HEK293T (cell line): ENCODE results near the gene CLRN3.

Experiments
- CTBP1 ChIP-seq: fragments of 450-650 bp; IDR thresholded peaks from 2 replicates; pipeline ENCODE4 v1.6.1; 2016; ENCODE audit warnings: borderline replicate concordance
- FOXM1 ChIP-seq: fragments of 450-650 bp; IDR thresholded peaks from 2 replicates; pipeline ENCODE4 v1.6.1; 2017; ENCODE audit warnings: mild to moderate bottlenecking, borderline replicate concordance
- L3MBTL2 ChIP-seq: fragments of 450-650 bp; conservative IDR thresholded peaks from 2 replicates; pipeline ENCODE4 v1.6.1; 2016; ENCODE audit warnings: mild to moderate bottlenecking
- LEF1 ChIP-seq: fragments of 450-650 bp; IDR thresholded peaks from 2 replicates; pipeline ENCODE4 v1.6.1; 2017; ENCODE audit warnings: mild to moderate bottlenecking, borderline replicate concordance
- SP1 ChIP-seq: fragments of 450-650 bp; IDR thresholded peaks from 2 replicates; pipeline ENCODE4 v1.6.1; 2017
- TF ChIP-seq, protein P1 (sequence below): fragments of 450-650 bp; IDR thresholded peaks from 2 replicates; pipeline ENCODE4 v1.6.1; 2016

DNA sequence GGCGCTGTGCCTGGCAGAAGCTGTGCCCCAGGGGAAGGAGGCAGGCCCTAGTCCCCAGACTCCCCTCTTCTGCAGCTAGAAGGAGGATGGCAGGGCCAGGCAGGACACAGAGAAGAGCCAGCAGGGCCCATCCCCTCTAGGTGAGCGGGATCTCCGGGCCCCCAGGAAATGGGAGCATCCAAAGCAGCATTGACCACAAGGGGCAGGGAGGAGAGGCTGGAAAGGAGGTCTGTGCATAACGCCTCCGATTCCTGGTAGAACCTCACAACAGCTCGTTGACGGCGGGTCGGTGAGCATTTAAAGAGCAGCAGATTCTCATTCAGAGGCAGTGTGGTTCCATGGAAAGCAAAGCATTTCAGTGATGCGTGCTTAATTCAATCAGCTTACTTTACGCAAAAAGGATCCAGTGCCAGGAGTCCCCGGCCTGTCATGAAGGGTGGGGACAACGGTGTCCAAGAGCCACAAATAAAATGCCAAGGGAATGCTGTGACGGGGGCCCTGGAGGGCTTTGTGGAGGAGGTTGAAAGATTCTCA lies 41.0 kb downstream of the CLRN3 start:
- TF ChIP-seq FOXM1 = no peak
- no peak for TF ChIP-seq SP1
- no peak for TF ChIP-seq L3MBTL2
- TF ChIP-seq, protein P1, sequence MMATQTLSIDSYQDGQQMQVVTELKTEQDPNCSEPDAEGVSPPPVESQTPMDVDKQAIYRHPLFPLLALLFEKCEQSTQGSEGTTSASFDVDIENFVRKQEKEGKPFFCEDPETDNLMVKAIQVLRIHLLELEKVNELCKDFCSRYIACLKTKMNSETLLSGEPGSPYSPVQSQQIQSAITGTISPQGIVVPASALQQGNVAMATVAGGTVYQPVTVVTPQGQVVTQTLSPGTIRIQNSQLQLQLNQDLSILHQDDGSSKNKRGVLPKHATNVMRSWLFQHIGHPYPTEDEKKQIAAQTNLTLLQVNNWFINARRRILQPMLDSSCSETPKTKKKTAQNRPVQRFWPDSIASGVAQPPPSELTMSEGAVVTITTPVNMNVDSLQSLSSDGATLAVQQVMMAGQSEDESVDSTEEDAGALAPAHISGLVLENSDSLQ = no peak
- no peak for TF ChIP-seq CTBP1
- no peak for TF ChIP-seq LEF1
